PFSK-1 (cell line): ENCODE data around the gene MAST4.

Experiments used
- FOXP2 ChIP-seq: optimal IDR thresholded peaks from 2 replicates; pipeline ENCODE3; 2011; ENCODE audit warnings: borderline replicate concordance, control low read depth, inconsistent platforms; ENCODE audit not compliant: insufficient read depth; ENCODE audit errors: extremely low read length, extremely low read depth
- POLR2AphosphoS5 ChIP-seq: IDR thresholded peaks from 2 replicates; pipeline ENCODE4 v1.6.1; 2012; ENCODE audit warnings: low read depth, mild to moderate bottlenecking, control low read depth, low read length, moderate library complexity
- SIN3A ChIP-seq: IDR thresholded peaks from 2 replicates; pipeline ENCODE4 v1.6.1; 2012; ENCODE audit warnings: mild to moderate bottlenecking, low read length, moderate library complexity, borderline replicate concordance; ENCODE audit not compliant: insufficient read depth
- TAF1 ChIP-seq: IDR thresholded peaks from 2 replicates; pipeline ENCODE4 v1.6.1; 2012; ENCODE audit warnings: low read length, control low read depth, borderline replicate concordance; ENCODE audit not compliant: insufficient read depth
- TF ChIP-seq, protein P1 (sequence below), 2 experiments: IDR thresholded peaks; 2 replicates each; pipeline versions ENCODE4 v1.6.1 to v1.8.0; 2011 to 2012; ENCODE audit warnings: low read depth in 2 of 2, low read length in 2 of 2, control low read depth in 1 of 2, inconsistent platforms in 1 of 2, mild to moderate bottlenecking in 1 of 2, moderate library complexity in 1 of 2; ENCODE audit not compliant: insufficient read depth in 1 of 2

Gene MAST4

DNA sequence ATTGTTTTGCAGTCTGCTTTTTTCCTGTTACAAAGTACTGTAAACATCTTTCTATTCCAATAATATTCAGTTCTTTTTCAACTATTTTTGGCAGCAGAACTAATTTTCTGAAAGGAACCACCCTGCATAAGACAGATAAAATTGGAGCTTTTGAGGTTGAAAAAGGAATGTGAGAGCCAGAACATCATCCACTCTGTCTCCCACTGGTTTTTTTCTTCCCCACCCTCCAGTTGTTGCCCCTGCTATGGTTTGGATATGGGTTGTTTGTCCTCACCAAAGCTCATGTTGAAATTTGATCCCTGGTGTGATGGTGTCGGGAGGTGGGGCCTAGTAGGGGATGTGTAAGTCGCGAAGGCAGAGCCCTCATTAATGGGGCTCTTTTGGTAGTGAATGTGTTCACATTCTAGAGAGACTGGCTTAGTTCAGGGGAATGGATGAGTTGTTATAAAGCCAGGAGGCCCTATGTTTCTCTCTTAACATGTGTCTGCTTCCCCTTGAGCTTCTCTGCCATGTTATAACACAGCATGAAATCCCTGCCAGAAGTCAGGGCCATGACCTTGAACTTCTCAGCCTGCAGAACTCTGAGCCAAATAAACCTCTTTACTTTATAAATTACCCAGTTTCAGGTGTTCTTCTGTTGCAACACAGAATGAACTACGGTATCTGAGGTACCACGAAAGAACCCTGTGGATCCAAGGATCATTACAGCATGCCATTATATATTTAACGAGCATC is 34.8 kb upstream of the MAST4 start:
- TF ChIP-seq FOXP2: no peak
- no peak for TF ChIP-seq SIN3A
- TF ChIP-seq, protein P1, sequence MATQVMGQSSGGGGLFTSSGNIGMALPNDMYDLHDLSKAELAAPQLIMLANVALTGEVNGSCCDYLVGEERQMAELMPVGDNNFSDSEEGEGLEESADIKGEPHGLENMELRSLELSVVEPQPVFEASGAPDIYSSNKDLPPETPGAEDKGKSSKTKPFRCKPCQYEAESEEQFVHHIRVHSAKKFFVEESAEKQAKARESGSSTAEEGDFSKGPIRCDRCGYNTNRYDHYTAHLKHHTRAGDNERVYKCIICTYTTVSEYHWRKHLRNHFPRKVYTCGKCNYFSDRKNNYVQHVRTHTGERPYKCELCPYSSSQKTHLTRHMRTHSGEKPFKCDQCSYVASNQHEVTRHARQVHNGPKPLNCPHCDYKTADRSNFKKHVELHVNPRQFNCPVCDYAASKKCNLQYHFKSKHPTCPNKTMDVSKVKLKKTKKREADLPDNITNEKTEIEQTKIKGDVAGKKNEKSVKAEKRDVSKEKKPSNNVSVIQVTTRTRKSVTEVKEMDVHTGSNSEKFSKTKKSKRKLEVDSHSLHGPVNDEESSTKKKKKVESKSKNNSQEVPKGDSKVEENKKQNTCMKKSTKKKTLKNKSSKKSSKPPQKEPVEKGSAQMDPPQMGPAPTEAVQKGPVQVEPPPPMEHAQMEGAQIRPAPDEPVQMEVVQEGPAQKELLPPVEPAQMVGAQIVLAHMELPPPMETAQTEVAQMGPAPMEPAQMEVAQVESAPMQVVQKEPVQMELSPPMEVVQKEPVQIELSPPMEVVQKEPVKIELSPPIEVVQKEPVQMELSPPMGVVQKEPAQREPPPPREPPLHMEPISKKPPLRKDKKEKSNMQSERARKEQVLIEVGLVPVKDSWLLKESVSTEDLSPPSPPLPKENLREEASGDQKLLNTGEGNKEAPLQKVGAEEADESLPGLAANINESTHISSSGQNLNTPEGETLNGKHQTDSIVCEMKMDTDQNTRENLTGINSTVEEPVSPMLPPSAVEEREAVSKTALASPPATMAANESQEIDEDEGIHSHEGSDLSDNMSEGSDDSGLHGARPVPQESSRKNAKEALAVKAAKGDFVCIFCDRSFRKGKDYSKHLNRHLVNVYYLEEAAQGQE (IDR thresholded peaks at IDR 0.05; ENCODE audit: insufficient read depth in 1 of 2, low read depth in 2 of 2, low read length in 2 of 2): no peak
- no peak for TF ChIP-seq POLR2AphosphoS5
- no peak for TF ChIP-seq TAF1

- TF ChIP-seq POLR2AphosphoS5: no peak
- TF ChIP-seq, protein P1 (IDR thresholded peaks at IDR 0.05; ENCODE audit: insufficient read depth in 1 of 2, low read depth in 2 of 2, low read length in 2 of 2): no peak
- TF ChIP-seq SIN3A: no peak
- no peak for TF ChIP-seq TAF1
- TF ChIP-seq FOXP2: no peak
Observed at GRCh38 chr5:66565878-66566277, 30.3 kb upstream of the MAST4 start.

GRCh38 chr5:66567474-66567873 is 28.7 kb upstream of the MAST4 start:
- TF ChIP-seq TAF1: no peak
- no peak for TF ChIP-seq SIN3A
- no peak for TF ChIP-seq POLR2AphosphoS5
- TF ChIP-seq, protein P1 (IDR thresholded peaks at IDR 0.05; ENCODE audit: insufficient read depth in 1 of 2, low read depth in 2 of 2, low read length in 2 of 2): no peak
- TF ChIP-seq FOXP2: no peak

DNA sequence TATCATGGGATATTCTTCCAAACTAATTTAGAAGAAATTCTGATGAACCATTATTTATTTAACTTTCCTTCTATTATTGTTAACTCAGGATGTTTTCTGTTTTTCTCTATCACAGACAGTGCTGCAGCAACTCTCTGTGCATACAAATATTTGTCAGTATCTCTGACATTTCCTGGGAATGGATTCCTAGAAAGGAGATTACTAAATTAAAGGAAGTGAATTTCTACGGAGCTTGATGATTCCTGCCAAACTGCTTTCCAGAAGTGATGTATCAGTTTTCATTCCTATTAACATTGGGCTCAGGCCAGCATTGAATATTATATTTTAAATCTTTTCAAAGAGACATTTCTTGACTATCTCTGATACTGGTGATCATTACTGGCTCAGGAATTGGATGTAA is 26.0 kb upstream of the MAST4 start:
- TF ChIP-seq SIN3A (no peak), FOXP2 (no peak), POLR2AphosphoS5 (no peak), TAF1 (no peak)
- TF ChIP-seq, protein P1 (IDR thresholded peaks at IDR 0.05; ENCODE audit: insufficient read depth in 1 of 2, low read depth in 2 of 2, low read length in 2 of 2): no peak

DNA sequence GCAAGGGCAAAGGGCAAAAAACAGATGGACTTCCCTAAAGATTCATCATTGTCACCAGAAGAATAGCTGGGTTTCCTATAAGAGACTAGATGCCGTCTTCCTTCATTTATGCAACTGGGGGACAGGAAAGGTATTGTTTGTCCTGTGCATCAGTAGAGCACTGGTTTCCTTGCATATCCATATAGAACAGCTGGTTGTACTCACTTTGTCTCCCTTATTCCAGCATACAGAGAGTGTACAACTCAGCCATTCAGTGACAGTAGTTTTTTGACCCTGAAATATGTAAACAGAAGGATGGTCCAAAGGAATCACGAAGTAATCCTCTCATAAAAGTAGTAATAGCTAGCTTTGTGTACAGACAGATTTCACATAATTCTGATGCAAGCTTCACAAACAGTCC is 22.5 kb upstream of the MAST4 start:
- TF ChIP-seq, protein P1 (IDR thresholded peaks at IDR 0.05; ENCODE audit: insufficient read depth in 1 of 2, low read depth in 2 of 2, low read length in 2 of 2): no peak
- TF ChIP-seq TAF1 (no peak), POLR2AphosphoS5 (no peak), SIN3A (no peak)
